Measurements from ENCODE around the gene NIPA2.

Gene NIPA2

DNA sequence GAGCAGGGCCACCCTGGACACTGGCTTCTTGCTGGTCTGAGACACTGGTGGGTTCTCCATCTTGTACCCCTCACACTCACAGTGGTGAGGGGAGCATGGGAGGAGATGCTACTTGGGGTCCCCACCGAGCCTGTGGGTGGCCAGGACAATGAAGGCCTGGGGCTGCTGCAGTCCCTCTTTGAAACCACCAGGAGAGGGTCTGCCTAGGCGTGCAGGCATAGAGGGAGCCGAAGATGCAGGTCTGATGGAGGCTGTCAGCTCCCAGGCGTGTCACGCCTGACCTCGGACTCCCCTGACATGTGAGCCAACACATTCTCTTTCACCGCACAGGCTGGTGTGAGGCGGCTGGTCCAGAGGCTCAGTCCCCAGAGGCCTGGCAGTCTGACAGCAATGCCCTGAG is 39.1 kb downstream of the NIPA2 start:
- no peak for DNase-seq (ENCODE audit: low read depth in 2 of 2)

DNA sequence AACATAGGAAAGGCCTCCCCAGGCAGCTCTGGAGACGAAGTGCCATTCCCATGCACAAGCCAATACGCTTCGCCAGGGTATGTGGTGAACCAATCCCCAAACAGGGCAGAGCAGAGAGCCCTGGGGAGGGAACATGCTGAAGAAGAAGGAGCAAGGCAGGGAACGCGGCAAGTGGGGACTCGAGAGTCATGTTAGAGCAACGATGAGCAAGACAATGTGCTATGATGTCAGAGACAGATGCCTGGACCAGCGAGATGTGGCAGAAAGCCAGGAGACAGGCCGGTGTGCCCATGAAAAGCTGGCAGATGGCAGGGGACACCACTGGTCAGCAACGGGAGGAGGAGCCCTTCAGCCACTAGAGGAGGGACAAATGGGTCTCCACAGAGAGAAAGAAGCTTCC is 39.6 kb downstream of the NIPA2 start:
- no peak for DNase-seq (ENCODE audit: low read depth in 2 of 2)

DNA sequence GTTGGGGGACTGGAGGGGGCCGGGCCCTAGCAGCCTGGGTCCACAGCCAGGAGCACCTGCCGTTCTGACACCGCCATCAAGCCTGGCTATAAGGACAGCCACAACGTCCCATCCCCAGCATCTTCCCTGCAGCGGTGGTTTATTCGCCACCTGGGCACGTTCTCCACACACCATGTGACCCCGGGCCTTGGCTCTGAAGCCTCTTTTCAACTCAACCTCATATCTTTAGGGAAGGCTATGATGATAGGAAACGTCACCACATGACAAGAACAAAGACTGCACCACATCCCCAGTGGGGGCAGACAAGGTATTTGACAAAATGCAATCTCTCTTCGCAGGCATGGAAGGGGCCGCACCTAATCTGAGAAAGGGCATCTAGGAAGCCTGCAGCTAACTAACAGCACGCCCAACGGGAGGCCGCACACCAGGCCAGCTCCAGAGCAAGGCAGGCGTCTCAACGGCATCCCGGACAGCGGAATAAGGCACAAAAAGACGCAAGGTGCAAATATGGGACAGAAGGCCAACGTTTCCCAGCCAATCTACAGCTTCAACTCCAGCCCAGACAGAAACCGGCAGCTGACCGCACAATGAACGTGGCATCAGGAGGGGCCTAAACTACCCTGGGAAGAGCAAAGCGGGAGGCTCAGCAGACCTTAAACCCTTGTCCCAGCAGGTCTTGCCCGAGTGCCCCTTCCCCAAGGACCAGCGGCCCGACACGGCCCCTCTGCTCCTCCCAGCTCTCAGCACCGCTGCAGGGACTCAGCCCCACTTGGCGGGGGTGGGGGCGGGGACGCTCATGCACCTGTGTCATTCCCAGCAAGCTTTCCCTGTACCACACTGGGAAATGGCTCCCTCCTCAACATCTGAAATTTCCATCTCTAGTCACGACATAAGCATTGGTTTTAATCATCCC is 41.9 kb downstream of the NIPA2 start:
- no peak for DNase-seq (ENCODE audit: low read depth in 2 of 2)

DNA sequence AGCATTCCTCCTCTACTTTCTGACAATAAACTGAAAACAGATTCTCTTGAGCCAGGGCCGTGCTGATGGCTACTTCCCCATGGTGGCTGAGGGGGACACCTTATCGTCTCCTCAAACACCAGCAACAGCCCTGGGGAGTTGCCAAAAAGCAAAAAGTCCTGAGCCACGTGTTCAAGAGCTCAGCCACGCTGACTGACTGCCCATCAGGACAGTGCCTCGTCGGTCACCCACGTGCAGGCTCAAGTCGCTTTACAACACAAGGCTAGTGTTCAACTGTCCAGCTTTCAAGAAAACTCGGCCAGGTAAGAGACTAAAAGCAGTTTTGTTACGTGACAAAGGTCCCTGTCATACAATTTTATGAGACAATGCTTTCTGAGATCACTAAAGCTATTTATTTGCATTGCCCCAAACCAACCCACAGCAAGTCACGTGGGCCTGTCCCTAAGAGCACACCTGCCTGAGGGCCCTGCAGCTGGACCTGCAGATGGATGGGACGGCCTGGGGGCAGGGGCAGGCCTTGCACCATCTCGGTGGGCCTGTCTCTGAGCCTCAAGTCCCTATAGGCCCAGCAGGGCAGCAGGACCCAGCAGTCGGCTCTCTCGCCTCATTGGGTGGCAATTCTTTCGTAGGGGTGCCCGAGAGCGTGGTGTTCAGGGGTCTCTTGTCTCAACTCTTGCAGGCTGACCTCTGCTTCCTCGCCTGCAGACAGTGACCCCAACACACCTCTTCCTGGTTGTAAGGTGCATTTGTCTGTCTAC is 42.7 kb downstream of the NIPA2 start:
- no peak for DNase-seq (ENCODE audit: low read depth in 2 of 2)

GRCh38 chr15:22881739-22882440 is 43.4 kb downstream of the NIPA2 start:
- no peak for DNase-seq (ENCODE audit: low read depth in 2 of 2)

DNA sequence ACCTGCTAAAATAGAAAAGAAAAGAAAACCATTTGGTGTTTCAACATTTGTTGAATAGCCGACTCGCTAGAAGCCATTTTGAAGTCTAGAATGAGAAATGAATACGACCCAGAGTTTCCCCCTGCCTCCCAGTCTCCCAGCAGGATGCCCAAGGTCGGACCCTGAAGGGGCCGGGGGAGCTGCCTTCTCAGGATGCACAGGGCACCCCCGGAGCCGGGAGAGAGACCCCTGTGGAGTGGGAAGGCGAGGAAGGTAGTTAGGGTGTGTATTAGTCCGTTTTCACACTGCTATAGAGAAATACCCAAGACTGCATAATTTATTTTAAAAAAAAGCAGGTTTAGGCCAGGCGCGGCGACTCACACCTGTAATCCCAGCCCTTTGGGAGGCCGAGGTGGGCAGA is 44.7 kb downstream of the NIPA2 start:
- no peak for DNase-seq (ENCODE audit: low read depth in 2 of 2)

DNA sequence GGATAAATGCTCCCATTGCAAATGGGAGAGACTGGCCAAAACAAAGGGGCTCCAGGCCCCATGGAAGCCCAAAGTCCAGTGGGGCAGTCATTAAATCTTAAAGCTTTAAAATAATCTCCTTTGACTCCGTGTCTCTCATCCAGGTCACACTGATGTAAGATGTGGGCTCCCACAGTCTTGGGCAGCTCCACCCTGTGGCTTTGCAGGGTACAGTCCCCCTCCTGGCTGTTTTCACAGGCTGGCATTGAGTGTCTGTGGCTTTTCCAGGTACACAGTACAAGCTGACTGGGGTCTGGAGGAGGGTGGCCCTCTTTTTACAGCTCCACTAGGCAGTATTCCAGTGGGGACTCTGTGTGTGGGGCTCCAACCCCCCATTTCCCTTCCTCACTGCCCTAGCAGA is 45.9 kb downstream of the NIPA2 start:
- no peak for DNase-seq (ENCODE audit: low read depth in 2 of 2)

- no peak for DNase-seq (ENCODE audit: low read depth in 2 of 2)
These were observed 46.7 kb downstream of the NIPA2 start for GRCh38 chr15:22885120-22885519.

DNA sequence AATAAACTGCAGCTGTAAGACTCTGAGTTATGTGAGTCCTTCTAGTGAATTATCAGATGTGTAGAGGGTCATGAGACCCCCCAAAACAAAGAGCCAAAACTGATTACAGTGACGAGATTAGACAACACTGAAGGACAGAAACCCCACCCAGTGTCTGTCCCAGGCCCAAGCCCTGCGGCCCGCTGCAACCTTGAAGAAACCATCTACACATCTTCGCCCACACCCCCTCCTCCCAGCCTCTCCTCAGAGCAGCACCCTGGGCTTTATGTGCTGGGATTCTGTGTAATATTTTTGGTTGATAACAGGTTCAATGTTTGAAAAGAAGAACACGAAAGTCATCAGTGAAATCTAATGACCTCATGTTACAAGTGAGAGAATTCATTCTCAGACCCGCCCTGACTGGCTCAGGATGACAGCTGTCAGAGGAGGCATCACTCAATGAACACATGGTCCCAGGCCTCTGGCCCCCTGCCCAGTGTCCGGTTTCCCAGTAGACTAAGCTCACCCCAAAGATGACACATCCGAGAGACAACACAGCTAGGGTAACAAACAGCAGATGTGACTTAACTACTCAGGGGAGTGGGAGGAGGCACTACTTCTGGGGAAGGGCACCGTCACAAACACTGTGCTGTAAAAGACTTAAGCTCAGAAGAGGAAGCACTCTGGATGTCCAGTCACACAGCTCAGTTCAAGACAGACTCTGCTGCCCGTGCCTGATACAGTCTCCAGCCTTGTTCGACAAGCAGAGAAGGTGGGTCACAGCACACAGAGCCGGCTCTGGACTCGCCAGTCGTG is 48.9 kb downstream of the NIPA2 start:
- DNase-seq (ENCODE audit: low read depth in 2 of 2): no peak

- no peak for DNase-seq (ENCODE audit: low read depth in 2 of 2)
These were observed 49.8 kb downstream of the NIPA2 start for GRCh38 chr15:22888120-22888859.

- no peak for DNase-seq (ENCODE audit: low read depth in 2 of 2)
These were observed 50.8 kb downstream of the NIPA2 start for GRCh38 chr15:22889146-22889818.

DNA sequence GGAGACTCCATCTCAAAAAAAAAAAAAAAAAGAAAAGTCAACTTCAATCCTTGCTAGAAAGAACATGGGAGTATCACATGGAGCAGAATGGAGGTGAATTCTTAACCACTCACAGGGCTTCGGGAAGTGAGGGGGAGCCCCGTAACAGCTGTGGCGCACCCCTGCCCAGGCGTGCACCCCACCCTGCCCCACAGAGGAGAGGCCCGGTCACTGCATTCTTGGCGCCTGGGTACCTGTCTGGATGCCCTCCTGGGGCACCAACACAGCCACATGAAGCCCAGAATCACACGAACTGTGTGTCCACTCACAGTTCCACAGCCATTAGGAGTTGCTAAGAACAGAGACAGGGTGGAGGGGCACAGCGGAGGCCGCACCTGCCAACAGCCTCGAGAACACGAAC is 51.8 kb downstream of the NIPA2 start:
- no peak for DNase-seq (ENCODE audit: low read depth in 2 of 2)

GRCh38 chr15:22891426-22892210 is 53.2 kb downstream of the NIPA2 start:
- no peak for DNase-seq (ENCODE audit: low read depth in 2 of 2)

GRCh38 chr15:22892333-22892732 is 53.9 kb downstream of the NIPA2 start:
- DNase-seq (ENCODE audit: low read depth in 2 of 2): no peak

- DNase-seq (ENCODE audit: low read depth in 2 of 2): no peak
These were observed 54.6 kb downstream of the NIPA2 start for GRCh38 chr15:22893081-22893480.

DNA sequence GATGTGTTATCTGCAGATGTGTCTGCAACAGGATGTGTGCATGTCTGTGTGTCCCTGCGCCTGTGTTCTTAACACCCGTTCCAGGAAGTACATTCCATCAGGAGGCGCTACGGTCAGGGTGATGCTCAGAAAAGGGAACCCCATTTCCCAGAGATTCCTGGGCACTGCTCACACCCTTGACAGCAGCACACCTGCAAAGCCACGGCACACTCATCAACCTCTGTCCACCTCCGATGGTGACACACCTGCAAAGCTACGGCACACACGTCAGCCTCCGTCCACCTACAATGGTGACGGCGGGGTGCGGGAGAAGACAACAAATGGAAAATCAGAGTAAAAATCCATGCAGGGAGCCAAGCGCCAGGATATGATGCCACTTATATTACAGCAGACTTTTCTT is 55.4 kb downstream of the NIPA2 start:
- no peak for DNase-seq (ENCODE audit: low read depth in 2 of 2)

DNA sequence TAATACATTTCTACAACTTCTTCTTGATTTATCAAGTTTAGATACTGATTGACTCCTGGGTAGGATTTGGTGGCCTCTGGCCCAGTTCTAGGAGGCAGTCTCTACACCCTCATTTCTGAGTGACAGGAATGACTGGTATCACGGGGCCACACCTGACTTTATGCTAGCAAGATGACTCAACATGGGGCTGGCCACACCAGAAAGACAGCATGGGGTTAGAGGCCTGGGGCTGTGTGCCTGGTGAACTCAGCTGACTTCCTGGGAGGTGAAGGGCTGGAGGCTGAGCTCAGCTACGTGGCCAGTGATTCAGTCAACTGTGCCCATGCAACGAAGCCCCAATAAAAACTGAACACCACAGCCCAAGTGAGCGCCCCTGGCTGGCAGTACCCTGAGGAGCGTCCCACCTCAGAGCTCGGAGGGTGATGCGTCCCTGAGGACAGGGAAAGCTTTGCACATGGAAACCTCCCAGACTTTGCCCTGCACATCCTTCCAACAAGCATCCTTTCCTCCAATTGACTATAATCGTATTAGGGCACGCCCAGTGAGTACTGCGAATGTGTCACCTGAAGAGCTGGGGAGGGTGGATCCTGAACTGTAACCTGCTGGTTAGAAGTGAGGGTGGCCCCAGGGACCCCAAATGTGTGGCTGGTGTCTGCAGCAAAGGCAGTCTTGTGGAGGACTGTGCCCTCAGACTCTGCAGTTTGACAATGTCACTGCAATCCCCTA is 57.2 kb downstream of the NIPA2 start:
- no peak for DNase-seq (ENCODE audit: low read depth in 2 of 2)

DNA sequence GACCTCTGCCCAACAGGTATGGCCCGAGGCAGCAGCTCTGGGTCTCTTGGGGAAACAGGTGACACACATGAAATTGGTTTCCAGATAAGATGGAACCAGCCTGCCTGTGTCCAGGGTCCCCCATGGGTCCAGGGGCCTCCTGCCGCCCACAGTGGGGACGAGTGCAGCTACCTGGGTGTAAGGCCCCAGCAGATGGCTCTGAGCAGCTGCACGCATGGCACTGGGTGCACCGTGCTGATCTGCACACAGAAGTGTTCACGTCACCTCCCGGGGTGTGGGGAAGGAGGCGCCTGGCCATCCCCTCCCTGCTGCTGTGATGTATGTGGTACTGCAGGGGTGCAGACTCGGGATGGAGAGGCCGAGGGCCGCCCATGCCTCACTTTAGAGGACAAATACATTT is 63.6 kb downstream of the NIPA2 start:
- DNase-seq (ENCODE audit: low read depth in 2 of 2): no peak

DNA sequence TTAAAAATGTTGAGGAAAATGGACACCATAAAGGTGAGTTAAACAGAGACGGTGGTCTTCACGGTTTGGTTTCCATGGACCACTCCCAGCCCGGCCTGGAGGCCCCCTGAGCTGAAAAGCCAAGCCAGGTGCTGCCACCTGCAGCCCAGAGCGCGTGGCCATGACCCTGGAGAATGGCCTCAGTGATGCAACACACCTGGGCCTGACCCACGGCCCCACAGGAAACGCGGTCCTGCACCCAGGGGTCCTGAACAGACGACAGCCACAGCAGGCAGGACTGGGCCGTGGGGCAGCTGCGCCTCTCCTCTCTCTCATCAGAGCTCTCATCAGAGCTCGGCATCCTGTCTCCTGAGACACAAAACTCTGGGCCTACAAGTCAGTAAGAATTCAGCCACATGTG is 64.1 kb downstream of the NIPA2 start:
- DNase-seq (ENCODE audit: low read depth in 2 of 2): no peak
